UCSD-AML1 (cell line): ENCODE measurements around the gene GALNTL6.
"Not testable (repeated sequence)": the region's sequence is repeated elsewhere in the genome, so short reads cannot be mapped to it uniquely, and the experiment has no call there.

Experiments used
- DNase-seq: peaks from one replicate; lab custom pipeline; 2025; ENCODE audit not compliant: unreplicated experiment; lab: John Stamatoyannopoulos, UW

The GALNTL6 gene

DNA sequence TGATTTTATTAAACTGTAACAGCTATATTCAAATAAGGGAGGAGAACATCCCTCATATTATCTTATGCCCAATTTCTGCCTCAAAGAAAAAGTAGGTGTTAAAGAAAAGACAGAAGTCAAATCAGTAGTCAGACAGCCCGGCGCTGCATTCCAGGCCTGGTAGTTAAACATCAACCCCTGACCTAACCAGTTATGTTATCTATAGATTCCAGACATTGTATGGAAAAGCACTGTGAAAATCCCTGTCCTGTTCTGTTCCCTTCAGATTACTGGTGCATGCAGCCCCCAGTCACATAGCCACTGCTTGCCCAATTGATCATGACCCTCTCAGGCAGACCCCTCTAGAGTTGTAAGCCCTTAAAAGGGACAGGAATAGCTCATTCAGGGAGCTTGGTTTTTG is 1085.5 kb downstream of the GALNTL6 start:
- no peak for DNase-seq

DNA sequence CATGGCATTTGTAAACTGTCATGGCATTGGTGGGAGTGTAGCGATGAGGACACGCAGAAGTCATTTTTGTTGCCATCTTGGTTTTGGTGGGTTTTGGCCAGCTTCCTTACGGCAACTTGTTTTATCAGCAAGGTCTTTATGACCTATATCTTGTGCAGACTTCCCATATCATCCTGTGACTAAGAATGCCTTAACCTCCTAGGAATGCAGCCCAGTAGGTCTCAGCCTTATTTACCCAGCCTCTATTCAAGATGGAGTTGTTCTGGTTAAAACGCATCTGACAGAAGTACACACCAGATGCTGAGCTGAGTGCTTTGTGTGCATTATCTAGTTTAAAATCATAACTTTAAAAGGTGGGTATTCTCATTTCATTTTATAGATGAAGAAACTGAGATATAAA is 1086.7 kb downstream of the GALNTL6 start:
- no peak for DNase-seq

DNA sequence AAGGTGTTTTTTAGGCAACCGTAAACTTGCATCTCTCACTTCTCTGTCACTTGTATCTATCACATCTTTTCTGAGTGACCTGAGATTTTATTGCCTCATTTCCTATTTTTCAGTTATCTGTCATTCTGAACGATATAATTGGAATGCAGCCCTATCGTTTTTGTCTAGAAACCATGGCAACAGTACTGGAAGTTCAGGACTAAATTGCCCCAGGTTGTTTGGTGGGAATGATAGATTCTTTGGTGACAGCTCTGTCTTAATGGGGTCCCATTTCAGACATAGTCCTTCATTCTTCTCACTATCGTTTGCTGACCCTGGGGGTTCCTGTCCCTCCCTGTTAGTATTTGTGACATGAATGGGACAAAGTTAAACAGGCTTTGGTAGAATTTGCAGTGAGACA is 1087.7 kb downstream of the GALNTL6 start:
- no peak for DNase-seq

DNA sequence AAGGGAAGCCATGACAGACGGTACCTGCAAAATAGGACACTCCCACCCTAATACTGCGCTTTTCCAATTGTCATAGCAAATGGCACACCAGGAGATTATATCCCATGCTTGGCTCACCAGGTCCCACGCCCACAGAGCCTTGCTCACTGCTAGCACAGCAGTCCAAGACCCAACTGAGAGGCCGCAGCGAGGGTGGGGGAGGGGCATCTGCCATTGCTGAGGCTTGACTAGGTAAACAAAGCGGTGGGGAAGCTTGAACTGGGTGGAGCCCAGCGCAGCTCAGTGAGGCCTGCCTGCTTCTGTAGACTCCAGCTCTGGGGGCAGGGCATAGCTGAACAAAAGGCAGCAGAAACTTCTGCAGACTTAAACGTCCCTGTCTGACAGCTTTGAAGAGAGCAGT is 1099.3 kb downstream of the GALNTL6 start:
- DNase-seq, result not testable (repeated sequence)

DNA sequence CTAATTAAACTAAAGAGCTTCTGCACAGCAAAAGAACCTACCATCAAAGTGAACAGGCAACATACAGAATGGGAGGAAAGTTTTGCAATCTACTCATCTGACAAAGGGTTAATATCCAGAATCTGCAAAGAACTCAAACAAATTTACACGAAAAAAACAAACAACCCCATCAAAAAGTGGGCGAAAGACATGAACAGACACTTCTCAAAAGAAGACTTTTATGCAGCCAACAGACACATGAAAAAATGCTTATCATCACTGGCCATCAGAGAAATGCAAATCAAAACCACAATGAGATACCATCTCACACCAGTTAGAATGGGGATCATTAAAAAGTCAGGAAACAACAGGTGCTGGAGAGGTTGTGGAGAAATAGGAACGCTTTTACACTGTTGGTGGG is 1104.2 kb downstream of the GALNTL6 start:
- not testable (repeated sequence) for DNase-seq

DNA sequence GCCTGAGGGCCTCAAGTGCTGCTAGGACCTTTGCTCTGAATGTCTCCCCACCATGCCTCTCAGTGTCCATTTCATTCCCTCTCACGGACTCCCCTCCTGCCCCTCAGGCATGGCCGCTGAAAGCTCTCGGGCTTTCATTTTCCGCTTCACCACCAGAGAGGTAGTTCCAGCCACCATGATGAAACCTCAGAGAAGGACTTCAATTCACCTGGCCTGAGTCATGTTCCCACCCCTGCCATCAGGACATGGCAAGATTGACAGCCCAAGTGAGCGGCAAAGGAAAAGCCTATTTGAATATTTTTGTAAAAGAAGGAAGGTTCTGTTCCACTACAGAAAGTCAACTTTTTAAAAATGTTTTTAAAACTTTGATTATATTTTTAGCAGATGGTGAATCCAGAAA is 1106.1 kb downstream of the GALNTL6 start:
- DNase-seq, result no peak

DNA sequence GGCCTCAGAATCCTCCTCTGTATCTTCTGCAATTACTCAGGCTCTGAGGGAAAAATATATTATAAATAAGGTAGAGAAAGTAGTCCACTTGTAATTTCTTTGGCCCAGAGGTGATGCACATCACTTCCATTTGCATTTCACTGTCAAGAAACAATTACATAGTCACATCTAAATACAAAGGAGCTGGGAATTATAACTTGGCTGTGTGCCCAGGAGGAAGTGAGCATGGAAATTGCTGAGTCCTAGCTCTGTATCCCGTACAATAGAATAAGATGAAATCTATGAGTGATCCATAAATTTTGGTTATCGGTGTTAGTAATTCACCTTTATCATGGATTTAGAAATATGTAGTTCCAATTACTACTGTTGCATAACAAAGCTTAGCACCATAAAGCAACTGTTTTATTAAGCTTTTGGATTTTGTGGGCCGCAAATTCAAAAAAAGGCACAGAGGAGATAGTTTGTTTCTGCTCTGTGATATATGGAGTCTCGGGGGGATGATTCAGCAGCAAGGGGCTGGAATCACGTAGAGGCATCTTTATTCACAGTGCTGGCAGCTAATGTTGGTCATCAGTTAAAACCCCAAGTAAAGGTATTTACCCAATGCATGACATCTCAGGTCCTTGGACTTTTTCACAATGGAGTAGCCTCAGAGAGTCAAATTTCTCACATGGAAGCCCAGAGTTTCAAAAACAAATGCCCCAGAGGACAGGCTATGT is 1114.1 kb downstream of the GALNTL6 start:
- no peak for DNase-seq

DNA sequence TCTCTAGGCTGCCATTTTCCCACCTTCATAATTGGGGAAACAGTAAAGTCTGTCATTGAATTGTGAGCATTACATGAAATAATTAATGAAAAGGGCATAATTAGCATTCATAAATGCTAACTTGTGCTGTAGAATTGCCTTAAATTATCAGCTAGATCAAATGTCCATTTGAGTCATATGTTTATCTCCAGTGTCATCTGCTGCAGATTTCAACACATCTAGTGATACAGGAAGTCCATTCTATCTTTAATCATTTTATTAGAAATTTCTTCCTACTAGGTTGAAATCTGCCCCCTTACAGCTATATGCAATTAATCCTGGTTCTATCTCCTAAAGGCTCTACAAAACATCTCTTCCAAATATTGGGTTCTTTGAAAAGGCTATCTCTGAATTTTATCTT is 1115.1 kb downstream of the GALNTL6 start:
- no peak for DNase-seq

DNA sequence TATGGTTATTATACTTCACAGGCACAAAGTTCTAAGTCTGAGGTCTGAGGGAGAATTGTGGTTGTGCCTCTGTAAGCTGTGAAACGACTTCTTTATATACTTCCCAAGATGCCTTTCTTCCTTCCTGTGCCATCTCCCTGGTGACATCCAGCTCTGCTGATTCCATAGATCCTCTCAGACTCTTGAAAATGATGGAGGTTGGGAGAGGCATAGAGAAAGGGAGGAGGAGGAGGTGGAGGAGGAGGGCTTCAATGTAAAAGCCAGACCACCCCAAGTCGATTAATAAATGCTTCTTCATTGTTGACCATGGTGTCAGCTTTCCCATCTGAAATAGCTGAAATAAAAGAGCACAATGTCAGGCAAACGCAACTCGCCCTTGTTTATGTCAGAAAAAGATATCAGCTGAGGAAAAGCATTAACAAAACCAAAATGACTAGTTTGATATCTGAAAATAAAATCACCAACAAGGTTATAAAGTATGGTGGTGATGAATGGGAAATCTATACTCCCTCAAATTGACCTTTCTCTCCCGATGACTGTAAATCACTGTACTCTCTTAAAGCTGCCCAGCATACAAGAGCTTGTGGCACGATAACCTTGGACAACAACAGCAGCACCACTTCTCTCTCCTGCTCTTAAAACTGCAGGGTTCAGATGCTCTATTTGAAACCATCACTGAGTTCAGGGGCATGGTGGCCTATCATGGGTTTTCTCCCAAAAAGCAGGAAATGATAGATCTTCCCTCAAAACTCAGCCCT is 1125.0 kb downstream of the GALNTL6 start:
- DNase-seq, result no peak

DNA sequence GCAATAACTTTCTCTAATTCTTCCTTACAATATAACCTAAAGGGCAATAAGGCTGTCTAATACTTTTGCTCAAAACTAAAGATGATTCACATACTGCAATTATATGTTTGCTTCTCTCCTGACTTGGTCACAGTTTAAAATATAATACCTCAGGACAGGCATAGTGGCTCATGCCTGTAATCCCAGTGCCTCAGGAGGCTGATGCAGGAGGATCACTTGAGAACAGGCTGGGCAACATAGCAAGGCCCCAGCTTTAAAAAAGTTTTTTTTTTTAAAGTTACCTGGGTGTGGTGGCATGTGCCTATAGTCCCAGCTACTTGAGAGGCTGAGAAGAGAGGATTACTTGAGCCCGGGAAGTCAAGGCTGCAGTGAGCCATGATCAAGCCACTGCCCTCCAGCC is 1125.7 kb downstream of the GALNTL6 start:
- DNase-seq, result no peak

DNA sequence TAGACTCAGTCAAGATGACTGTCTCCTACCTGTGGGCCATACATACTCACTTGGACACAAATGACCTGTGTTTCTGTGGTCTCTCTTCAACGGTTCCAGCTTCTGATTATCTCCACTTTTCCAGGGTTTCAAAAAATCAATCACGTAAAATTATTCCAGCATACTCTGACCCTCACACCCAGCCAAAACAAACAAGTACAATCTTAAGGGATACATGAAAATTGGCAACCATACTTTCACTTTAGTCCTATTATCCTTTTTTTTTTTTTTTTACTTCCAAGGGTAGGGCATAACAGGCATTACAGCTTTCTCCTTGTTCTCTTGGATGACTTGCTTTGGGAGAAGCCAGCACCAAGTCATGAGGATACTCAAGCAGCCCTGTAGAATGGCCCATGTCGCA is 1129.6 kb downstream of the GALNTL6 start:
- DNase-seq, result no peak

DNA sequence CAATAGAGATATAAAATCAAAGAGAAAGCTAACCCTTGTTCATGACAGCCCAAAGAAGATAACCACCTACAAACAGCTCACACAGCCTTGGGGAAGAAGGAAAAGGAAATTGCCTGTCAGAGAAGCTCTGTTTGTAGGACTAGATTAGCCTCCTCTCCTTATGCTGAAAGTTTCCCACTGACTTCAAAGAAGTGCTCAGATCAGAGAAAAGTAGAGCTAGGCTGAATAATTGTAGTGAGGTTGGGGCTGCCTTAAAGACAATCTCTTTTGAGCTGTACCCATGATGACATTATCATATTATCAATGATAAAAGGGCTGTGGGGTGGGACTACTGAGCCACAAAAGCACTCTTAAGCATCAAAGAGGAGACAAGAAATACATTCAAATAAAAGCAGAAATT is 1132.4 kb downstream of the GALNTL6 start:
- DNase-seq, result no peak

DNA sequence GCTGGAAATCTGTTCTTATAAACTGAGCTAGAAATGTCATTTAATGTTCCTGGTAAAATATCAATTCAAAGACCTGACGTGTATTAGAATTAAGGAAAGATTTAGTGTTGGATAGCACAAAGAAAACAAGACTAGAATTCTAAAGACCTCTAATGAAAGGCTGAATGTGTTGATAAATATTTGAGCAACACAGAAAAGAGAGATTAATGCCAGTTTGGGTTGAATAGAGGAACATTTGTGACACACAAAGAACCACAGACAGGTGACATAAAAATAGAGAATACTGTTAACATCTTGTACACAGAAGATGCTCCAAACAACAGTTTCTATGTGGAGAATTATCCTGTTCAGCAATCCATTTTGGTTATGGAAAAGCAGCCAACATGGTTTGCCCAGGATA is 1133.3 kb downstream of the GALNTL6 start:
- no peak for DNase-seq

DNA sequence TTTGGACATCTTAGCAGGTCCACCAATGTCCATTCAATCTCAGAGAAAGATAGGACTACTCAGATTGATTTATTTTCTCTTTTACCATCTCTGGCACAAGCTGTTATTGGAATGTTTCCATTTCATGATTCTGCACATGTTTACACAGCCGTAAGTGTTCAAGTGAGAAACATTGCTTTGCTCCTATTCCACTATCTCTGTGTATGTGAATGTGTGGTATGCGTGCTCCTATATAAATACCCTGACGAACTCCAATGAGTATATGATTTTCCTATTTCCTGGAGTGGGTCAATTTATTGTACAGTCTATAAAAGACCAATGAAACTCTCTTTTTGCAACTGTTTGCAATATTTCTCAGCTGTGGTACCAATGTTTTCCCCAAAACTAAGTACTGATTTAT is 1134.4 kb downstream of the GALNTL6 start:
- DNase-seq, result no peak

DNA sequence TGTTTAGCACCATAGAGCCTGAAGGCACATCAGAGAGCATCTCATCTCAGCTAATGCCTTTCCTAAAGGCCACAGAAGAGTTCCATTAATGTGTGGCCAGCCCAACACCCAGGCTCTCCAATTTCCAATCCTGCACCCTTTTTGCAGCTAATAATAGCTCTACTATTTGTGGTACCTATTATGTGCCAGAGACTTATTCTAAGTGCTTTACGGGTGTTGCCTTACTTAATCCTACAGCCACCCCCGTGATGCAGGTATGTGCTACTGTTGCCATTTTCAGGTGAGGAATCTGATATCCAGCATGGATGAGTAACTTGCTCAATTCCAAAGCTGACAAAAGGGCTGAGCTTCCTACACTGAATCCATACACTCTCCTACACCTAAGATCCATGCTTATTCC is 1137.8 kb downstream of the GALNTL6 start:
- DNase-seq, result no peak

DNA sequence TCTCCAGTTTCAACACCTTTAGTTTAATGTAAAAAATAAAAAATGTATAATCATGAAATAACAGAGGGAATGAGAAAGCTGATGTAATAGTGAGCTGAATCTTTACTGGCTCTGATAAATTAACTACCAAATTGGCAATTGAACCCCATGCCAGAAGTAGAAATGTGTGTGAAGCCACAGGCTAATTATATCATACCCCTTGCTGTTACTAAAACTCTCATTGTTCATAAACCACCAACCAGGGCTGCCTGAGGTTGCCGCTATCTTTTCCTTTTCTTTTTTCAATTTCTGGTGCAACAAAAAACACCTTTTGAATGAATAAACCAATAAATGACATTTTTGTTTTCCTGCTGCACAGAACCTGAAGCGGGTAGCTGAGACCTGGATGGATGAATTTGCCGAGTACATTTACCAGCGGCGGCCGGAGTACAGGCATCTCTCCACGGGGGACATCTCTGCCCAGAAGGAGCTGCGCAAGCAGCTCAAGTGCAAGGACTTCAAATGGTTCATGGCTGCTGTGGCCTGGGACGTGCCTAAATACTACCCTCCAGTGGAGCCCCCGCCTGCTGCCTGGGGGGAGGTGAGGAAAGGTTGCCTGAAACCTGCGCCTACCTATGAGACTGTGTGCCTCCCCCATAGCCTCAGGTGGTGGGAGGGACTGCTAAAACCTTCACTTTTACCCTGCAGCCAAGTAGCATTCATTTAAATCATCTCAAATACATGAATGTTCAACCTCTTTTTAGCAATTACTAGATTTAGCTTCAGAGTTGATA is 1138.7 kb downstream of the GALNTL6 start:
- DNase-seq, result no peak

DNA sequence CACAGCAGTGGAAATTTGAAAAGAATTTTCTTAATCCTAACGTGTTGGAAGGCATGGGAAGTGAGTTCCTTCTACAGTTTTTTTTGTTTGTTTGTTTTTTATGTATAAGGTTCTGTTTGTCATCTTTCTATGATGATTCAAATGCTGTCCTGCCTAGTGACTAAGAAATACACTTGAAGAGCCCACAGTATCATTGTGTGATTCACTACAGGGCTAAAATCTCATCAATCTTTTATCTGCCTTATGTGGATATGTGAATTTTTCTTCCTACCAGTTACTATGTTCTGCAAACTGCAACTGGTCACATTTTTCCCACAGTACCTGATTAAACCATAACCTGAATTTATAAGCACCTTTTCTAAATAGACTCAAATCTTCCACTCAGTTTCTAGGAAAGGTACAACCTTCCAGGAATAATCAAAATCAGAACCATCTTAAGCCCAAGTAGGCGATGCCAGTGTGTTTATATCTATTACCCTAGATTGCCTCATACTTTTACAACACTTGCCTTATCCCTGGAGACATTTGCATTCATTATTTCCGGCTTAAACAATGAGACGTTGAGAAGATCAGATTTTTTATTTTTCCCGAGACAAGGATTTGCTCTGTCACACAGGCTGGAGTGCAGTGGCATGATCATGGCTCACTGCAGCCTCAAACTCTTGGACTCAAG is 1140.8 kb downstream of the GALNTL6 start:
- DNase-seq, result no peak

DNA sequence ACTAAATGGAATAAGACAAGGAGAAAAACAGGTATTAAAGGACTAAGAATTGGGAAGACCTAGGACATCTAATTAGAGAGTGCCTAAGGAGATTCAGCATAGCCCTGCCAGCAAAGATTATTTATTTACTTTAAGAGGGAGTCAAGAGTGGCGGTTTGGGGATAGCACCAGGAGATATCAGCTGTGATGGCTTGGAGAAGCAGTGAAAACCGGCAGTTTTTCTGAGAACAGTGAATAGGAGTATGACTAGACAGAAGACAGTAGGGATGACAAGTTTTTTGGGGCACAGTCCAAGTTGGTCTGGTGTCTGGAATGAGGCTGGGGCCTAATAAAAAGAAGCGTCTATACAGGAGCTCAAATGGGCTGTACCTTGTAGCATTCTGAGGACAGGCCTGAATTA is 1143.1 kb downstream of the GALNTL6 start:
- not testable (repeated sequence) for DNase-seq

DNA sequence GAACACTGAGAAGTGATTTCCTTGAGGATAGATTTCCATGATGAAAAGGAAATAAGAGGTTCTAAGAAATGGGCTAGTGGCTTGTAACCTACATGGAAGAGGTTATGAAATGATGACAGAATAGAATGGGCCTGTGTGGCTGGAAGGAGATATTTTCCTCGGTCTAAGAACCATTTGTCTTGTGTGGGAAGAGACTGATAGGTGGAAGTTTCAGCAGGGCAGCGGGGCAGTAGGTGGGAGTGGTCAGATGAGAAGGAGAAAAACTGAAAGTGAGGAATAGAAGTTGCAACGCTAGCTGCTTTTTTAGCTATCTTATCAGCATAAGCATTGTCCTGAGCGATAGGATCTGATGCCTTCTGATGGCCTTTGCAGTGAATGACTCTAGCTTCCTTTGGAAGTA is 1144.0 kb downstream of the GALNTL6 start:
- DNase-seq, result no peak

DNA sequence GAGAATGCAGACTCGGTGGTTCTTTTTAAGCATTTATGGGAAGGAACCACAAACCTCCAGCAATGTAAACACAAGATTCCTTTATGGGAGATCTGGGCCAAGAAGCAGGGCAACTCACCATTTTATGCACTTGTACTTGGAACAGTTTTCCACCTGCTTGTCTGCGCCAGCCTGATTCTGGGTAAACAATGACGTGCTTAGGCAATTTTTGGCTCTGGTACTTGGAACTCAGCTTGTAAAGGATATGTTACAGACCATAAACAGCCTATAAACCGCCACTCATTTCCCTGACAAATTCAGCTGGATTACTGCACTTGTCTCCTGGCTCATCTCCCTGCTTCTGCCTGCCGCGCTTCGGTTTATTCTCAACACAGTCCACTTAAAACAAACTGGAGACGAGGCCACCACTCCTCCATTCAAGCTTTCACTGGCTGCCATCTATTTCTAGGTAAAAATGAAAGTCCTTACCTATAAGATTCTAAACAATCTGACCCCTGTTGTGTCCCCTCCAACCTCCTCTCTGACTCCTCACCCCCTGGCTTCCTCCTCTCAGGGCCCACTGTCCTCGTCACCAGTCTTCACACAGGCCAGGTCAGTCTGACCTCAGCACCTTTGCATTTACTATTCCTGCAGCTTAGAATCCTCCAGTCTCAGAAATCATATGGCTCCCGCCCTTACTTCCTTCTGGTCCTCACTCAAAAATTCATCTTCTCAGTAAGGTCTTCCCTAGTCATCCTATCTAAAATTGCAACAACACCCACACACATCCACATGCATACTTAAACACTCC is 1149.6 kb downstream of the GALNTL6 start:
- DNase-seq, result no peak
